CD8-positive, alpha-beta memory T cell (primary cell): ENCODE measurements around the gene KRT3. TPM values are rescaled to one million over a fixed set of nuclear protein-coding genes. Genes with fewer than 3 reads are reported as not detected.

Experiments used
- CTCF ChIA-PET: fragments of 350-600 bp; sonication (Branson Sonifier 250); formaldehyde crosslinking; loops from one replicate; lab custom pipeline; 2021; ENCODE audit warnings: antibody characterized with exemption; lab: Charles Lee
- POLR2A ChIA-PET: fragments of 350-600 bp; sonication (Branson Sonifier 250); formaldehyde crosslinking; loops from one replicate; lab custom pipeline; 2021; ENCODE audit warnings: antibody characterized with exemption; lab: Charles Lee
- DNase-seq, 5 donors: peaks; one replicate each; pipeline versions ENCODE4 v3.0.0 to v3.0.0-alpha.2; 2020 to 2022; ENCODE audit warnings: mixed read lengths in 1 of 5
- H3K27ac ChIP-seq: one replicate; pipeline ENCODE4 v1.7.0; 2013; ENCODE audit warnings: low read depth, mild to moderate bottlenecking, low read length, moderate library complexity
- H3K27me3 ChIP-seq: 2 replicates; pipeline ENCODE4 v1.7.0; 2013; ENCODE audit warnings: low read length, mild to moderate bottlenecking; ENCODE audit not compliant: insufficient read depth, poor library complexity, severe bottlenecking
- H3K36me3 ChIP-seq: 2 replicates; pipeline ENCODE4 v1.7.0; 2013; ENCODE audit warnings: mild to moderate bottlenecking, low read length, moderate library complexity; ENCODE audit not compliant: insufficient read depth
- H3K4me1 ChIP-seq: 2 replicates; pipeline ENCODE4 v1.7.0; 2013; ENCODE audit warnings: mild to moderate bottlenecking, low read length, moderate library complexity; ENCODE audit not compliant: insufficient read depth
- H3K4me3 ChIP-seq: 2 replicates; pipeline ENCODE4 v1.7.0; 2013; ENCODE audit warnings: mild to moderate bottlenecking, low read length
- H3K9me3 ChIP-seq: 2 replicates; pipeline ENCODE4 v1.7.0; 2013; ENCODE audit warnings: mild to moderate bottlenecking, low read length
- H3K27ac Mint-ChIP-seq, 8 donors: one replicate each; pipeline ENCODE4 v1.8.0; 2020 to 2021; ENCODE audit warnings: mixed read lengths in 8 of 8, mild to moderate bottlenecking in 6 of 8, inconsistent platforms in 3 of 8, moderate library complexity in 3 of 8
- H3K27me3 Mint-ChIP-seq, 2 donors: one replicate each; pipeline ENCODE4 v1.8.0; 2020 to 2021; ENCODE audit warnings: mixed read lengths in 2 of 2, mild to moderate bottlenecking in 1 of 2, moderate library complexity in 1 of 2
- H3K36me3 Mint-ChIP-seq, 3 donors: one replicate each; pipeline ENCODE4 v1.8.0; 2020 to 2021; ENCODE audit warnings: mixed read lengths in 3 of 3, inconsistent platforms in 1 of 3, mild to moderate bottlenecking in 1 of 3
- H3K4me1 Mint-ChIP-seq, 3 donors: one replicate each; pipeline ENCODE4 v1.8.0; 2020 to 2021; ENCODE audit warnings: mixed read lengths in 3 of 3, inconsistent platforms in 1 of 3, mild to moderate bottlenecking in 1 of 3
- H3K4me3 Mint-ChIP-seq, 7 donors: one replicate each; pipeline ENCODE4 v1.8.0; 2020 to 2021; ENCODE audit warnings: mixed read lengths in 7 of 7, mild to moderate bottlenecking in 6 of 7, moderate library complexity in 4 of 7, inconsistent platforms in 2 of 7
- H3K9me3 Mint-ChIP-seq, 5 donors: one replicate each; pipeline ENCODE4 v1.8.0; 2020 to 2022; ENCODE audit warnings: mixed read lengths in 5 of 5, mild to moderate bottlenecking in 3 of 5, moderate library complexity in 2 of 5, inconsistent platforms in 1 of 5
- polyA plus RNA-seq: library from polyadenylated mRNA; unstranded; fragments of 300-500 nt; fragmentation: Illumina TruSeq; gene quantifications from one replicate; pipeline ENCODE4 v1.2.3, GENCODE V29; 2021
- total RNA-seq, 2 experiments: library from RNA; stranded (reverse); gene quantifications; one replicate each; pipeline ENCODE4 v1.2.3, GENCODE V29; 2021

KRT3 gene
- total and polyA plus RNA-seq, 3 experiments from 2014 or later: not detected

DNA sequence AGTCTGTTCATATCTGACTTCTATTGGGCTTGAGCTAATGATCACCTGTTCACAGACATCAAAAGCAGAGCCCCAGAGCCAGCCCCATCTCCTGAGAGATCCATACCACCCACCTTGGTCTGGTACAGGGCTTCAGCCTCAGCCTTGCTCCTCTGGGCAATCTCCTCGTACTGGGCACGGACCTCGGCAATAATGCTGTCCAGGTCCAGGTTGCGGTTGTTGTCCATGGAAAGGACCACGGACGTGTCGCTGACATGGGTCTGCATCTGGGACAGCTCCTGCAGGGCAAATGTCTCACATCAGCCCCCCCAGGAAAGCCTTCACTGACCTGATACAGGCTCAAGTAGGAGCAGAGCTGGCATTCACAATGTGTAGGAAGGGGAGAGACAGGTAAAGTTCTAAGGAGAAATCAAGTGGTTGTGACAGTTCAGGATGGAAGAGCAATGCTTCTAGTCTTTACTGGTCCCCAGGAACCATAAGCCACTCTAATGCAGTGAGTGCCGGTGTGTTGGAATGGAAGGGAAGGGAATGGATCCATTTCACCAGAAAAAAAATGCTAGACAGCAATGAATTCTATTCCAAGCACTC lies 12.8 kb upstream of the KRT3 start:
- POLR2A ChIA-PET: no interaction called here
- no peaks in the 10 kb centered on the region for H3K9me3 ChIP-seq
- CTCF ChIA-PET: no interaction called here

GRCh38 chr12:52807544-52808470 lies 11.9 kb upstream of the KRT3 start:
- no peaks in the 10 kb centered on the region for H3K9me3 ChIP-seq
- CTCF ChIA-PET: no interaction called here
- peaks cover 6 to 24% of the 10 kb centered on the region in 2 donors for H3K27me3 Mint-ChIP-seq
- H3K9me3 Mint-ChIP-seq: no peaks in the 10 kb centered on the region
- H3K27ac ChIP-seq: no peak overlapping the region
- no peak for DNase-seq
- H3K27me3 ChIP-seq: no peaks in the 10 kb centered on the region
- H3K27ac Mint-ChIP-seq: no peak overlapping the region
- H3K4me1 ChIP-seq: no peaks in the 10 kb centered on the region
- no peak overlapping the region for H3K4me3 ChIP-seq
- H3K36me3 ChIP-seq: no peaks in the 10 kb centered on the region
- POLR2A ChIA-PET: no interaction called here
- H3K4me3 Mint-ChIP-seq: peak overlapping the region in 1 of 7 donors; percentile 30
- no peaks in the 10 kb centered on the region for H3K4me1 Mint-ChIP-seq
- H3K36me3 Mint-ChIP-seq: no peaks in the 10 kb centered on the region

More for the DNA sequence above, 12.8 kb upstream of the KRT3 start:
- Mint-ChIP-seq H3K4me3 (no peak overlapping the region), H3K27ac (no peak overlapping the region), H3K4me1 (no peaks in the 10 kb centered on the region), H3K36me3 (no peaks in the 10 kb centered on the region), H3K9me3 (no peaks in the 10 kb centered on the region), H3K27me3 (peaks cover 6 to 24% of the 10 kb centered on the region in 2 donors)
- DNase-seq: no peak
- Histone ChIP-seq H3K27me3 (no peaks in the 10 kb centered on the region), H3K4me1 (no peaks in the 10 kb centered on the region), H3K4me3 (no peak overlapping the region), H3K27ac (no peak overlapping the region), H3K36me3 (no peaks in the 10 kb centered on the region)

GRCh38 chr12:52806821-52807543 lies 11.1 kb upstream of the KRT3 start:
- ChIA-PET CTCF (no interaction called here), POLR2A (no interaction called here)
- Mint-ChIP-seq H3K4me3 (no peak overlapping the region), H3K27ac (no peak overlapping the region), H3K4me1 (no peaks in the 10 kb centered on the region), H3K36me3 (no peaks in the 10 kb centered on the region), H3K9me3 (no peaks in the 10 kb centered on the region), H3K27me3 (peaks cover 6 to 24% of the 10 kb centered on the region in 2 donors)
- Histone ChIP-seq H3K4me3 (no peak overlapping the region), H3K4me1 (no peaks in the 10 kb centered on the region), H3K9me3 (no peaks in the 10 kb centered on the region), H3K27me3 (no peaks in the 10 kb centered on the region), H3K27ac (no peak overlapping the region), H3K36me3 (no peaks in the 10 kb centered on the region)
- no peak for DNase-seq

DNA sequence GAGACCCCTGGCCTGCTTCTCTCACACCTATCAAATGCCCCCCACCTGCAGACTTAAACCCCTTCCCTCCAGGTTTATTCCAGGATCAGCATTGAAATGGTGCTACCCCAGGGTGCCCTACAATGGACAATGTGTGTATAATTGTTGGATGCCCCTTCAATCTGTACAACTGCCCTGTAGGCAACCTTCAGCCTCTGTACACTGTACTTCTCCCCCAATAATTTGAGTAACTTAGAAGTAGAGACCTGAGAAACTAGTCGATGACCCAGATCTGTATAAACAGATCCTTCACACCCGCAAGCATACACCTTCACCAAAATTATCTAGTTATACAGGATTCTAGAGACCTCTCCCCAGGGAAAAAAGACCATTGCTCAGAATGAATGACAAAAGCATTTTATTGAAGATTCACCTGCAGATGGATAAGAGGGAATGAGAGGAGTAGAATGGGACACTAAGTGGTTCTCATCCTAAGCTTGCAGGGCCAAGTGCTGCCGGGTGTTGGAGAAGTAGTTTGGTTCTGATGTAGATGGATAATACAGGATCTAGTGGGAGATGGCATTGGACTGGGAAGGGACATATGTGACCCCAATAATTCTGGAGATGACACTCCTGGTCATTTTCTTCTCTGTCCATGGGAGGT lies 10.4 kb upstream of the KRT3 start:
- Mint-ChIP-seq H3K27me3 (peaks cover 6 to 24% of the 10 kb centered on the region in 2 donors), H3K9me3 (no peaks in the 10 kb centered on the region), H3K36me3 (no peaks in the 10 kb centered on the region), H3K4me3 (no peak overlapping the region), H3K27ac (no peak overlapping the region), H3K4me1 (no peaks in the 10 kb centered on the region)
- CTCF ChIA-PET: no interaction called here
- Histone ChIP-seq H3K4me3 (no peak overlapping the region), H3K36me3 (no peaks in the 10 kb centered on the region), H3K27me3 (no peaks in the 10 kb centered on the region), H3K4me1 (no peaks in the 10 kb centered on the region), H3K27ac (no peak overlapping the region), H3K9me3 (no peaks in the 10 kb centered on the region)
- POLR2A ChIA-PET: no interaction called here
- no peak for DNase-seq

DNA sequence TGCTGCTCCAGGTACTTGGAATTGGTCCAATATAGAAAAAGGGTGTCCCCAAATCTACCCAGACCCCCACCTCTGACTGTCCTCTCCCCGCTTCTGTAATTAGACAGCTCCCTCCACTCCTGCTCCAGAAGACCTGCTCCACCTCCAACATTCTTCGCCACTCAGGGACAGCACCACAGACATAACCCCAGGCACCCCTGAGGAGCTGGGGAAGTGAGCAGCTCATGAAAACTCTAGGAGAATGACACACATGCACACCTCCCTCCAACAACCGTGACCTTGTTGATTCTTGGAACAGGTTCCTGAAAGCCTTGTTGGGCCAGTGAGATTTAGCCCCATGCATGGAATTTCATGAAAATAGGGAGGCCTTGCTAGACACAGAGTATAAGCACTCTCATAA lies 9.8 kb upstream of the KRT3 start:
- H3K4me1 Mint-ChIP-seq: no peaks in the 10 kb centered on the region
- ChIA-PET POLR2A (no interaction called here), CTCF (no interaction called here)

GRCh38 chr12:52805000-52805399 lies 9.1 kb upstream of the KRT3 start:
- Mint-ChIP-seq H3K4me3 (no peak overlapping the region), H3K27ac (peak overlapping the region in 1 of 8 donors; percentile 47)
- CTCF ChIA-PET: no interaction called here

More for the DNA sequence above, 9.8 kb upstream of the KRT3 start:
- H3K27me3 Mint-ChIP-seq: peaks cover 6 to 25% of the 10 kb centered on the region in 2 donors
- Histone ChIP-seq H3K36me3 (no peaks in the 10 kb centered on the region), H3K4me3 (no peak overlapping the region), H3K27ac (no peak overlapping the region), H3K9me3 (no peaks in the 10 kb centered on the region), H3K4me1 (no peaks in the 10 kb centered on the region), H3K27me3 (no peaks in the 10 kb centered on the region)
- no peak overlapping the region for H3K4me3 Mint-ChIP-seq
- DNase-seq: no peak
- no peaks in the 10 kb centered on the region for H3K9me3 Mint-ChIP-seq
- no peaks in the 10 kb centered on the region for H3K36me3 Mint-ChIP-seq
- H3K27ac Mint-ChIP-seq: no peak overlapping the region

GRCh38 chr12:52802442-52802841 lies 6.5 kb upstream of the KRT3 start:
- ChIA-PET POLR2A (no interaction called here), CTCF (no interaction called here)
- Histone ChIP-seq H3K4me3 (no peak overlapping the region), H3K9me3 (no peaks in the 10 kb centered on the region), H3K27ac (no peak overlapping the region), H3K36me3 (no peaks in the 10 kb centered on the region), H3K27me3 (no peaks in the 10 kb centered on the region), H3K4me1 (no peaks in the 10 kb centered on the region)
- H3K9me3 Mint-ChIP-seq: no peaks in the 10 kb centered on the region
- H3K27ac Mint-ChIP-seq: no peak overlapping the region
- no peaks in the 10 kb centered on the region for H3K4me1 Mint-ChIP-seq
- no peak overlapping the region for H3K4me3 Mint-ChIP-seq
- H3K36me3 Mint-ChIP-seq: no peaks in the 10 kb centered on the region
- H3K27me3 Mint-ChIP-seq: peaks cover 4 to 6% of the 10 kb centered on the region in 2 donors
- no peak for DNase-seq

More at GRCh38 chr12:52805000-52805399, 9.1 kb upstream of the KRT3 start:
- Histone ChIP-seq H3K9me3 (no peaks in the 10 kb centered on the region), H3K4me3 (no peak overlapping the region), H3K27ac (no peak overlapping the region), H3K36me3 (no peaks in the 10 kb centered on the region), H3K4me1 (no peaks in the 10 kb centered on the region), H3K27me3 (no peaks in the 10 kb centered on the region)
- Mint-ChIP-seq H3K9me3 (no peaks in the 10 kb centered on the region), H3K27me3 (peaks cover 6 to 26% of the 10 kb centered on the region in 2 donors), H3K36me3 (no peaks in the 10 kb centered on the region), H3K4me1 (no peaks in the 10 kb centered on the region)
- DNase-seq: no peak
- POLR2A ChIA-PET: no interaction called here
